HCT116 (cell line): ENCODE results near the gene CFAP61. TPM values are rescaled to one million over a fixed set of nuclear protein-coding genes. Genes with fewer than 3 reads are reported as not detected.

ENCODE experiments used
- ATAC-seq: fragments of 200-7000 bp; cut with Tn5 transposase; 2 replicates; pipeline ENCODE4 v1.9.1; 2020; ENCODE audit warnings: mild to moderate bottlenecking, moderate library complexity
- BruUV-seq: library from RNA; stranded (reverse); fragments of 400-500 nt; replicated peaks from 2 replicates; lab custom pipeline; 2021; lab: Mats Ljungman, UMichigan
- CTCF ChIA-PET: fragments of 300-600 bp; sonication (Branson Sonifier 250); formaldehyde crosslinking; loops from one replicate; lab custom pipeline; 2021; ENCODE audit warnings: antibody characterized with exemption; lab: Charles Lee
- POLR2A ChIA-PET: fragments of 300-600, 350-600 bp; sonication (Branson Sonifier 250); formaldehyde crosslinking; loops from one replicate; lab custom pipeline; 2021; ENCODE audit warnings: antibody characterized with exemption; lab: Charles Lee
- RAD21 ChIA-PET, 2 experiments: fragments of 300-600 bp; sonication (Branson Sonifier 250); formaldehyde crosslinking; loops; one replicate each; lab custom pipeline; 2023; ENCODE audit warnings: low total read pairs in 2 of 2; ENCODE audit not compliant: uncharacterized antibody in 2 of 2, unreplicated experiment in 2 of 2, low non-redundant PET in 1 of 2; lab: Charles Lee
- DNase-seq: peaks from one replicate; pipeline ENCODE4 v3.0.0-alpha.2; 2010; ENCODE audit warnings: low read depth, low spot score
- H2AFZ ChIP-seq: fragments of 200-600 bp; shearing (Covaris generic), sonication (generic); 2 replicates; pipeline ENCODE4 v1.6.1; 2017; ENCODE audit warnings: low read depth, mixed run types, mixed read lengths, antibody characterized with exemption, low read length; ENCODE audit not compliant: poor library complexity, severe bottlenecking
- H3K27ac ChIP-seq: 2 replicates; pipeline ENCODE4 v1.5.1; 2012; ENCODE audit warnings: low read depth, low read length
- H3K27me3 ChIP-seq: fragments of 200-600 bp; sonication (generic); 2 replicates; pipeline ENCODE4 v1.6.1; 2016; ENCODE audit warnings: mixed run types, low read length, mixed read lengths; ENCODE audit not compliant: insufficient read depth
- H3K36me3 ChIP-seq, 2 experiments: fragments of 200-500 bp in 1 of 2; fragments of 200-600 bp in 1 of 2; sonication (Bioruptor generic) in 1 of 2; sonication (generic) in 1 of 2; 2 replicates each; pipeline versions ENCODE4 v1.5.1 to v1.6.1; 2014 to 2016; ENCODE audit warnings: low read length in 2 of 2, inconsistent platforms in 1 of 2, mixed read lengths in 1 of 2, mixed run types in 1 of 2; ENCODE audit not compliant: insufficient read depth in 2 of 2, control insufficient read depth in 1 of 2
- H3K4me1 ChIP-seq, 2 experiments: fragments of 200-600 bp in 1 of 2; sonication (generic) in 1 of 2; 2 replicates each; pipeline versions ENCODE4 v1.5.1 to v1.6.1; 2012 to 2017; ENCODE audit warnings: low read length in 2 of 2, inconsistent platforms in 1 of 2, mild to moderate bottlenecking in 1 of 2, mixed read lengths in 1 of 2, mixed run types in 1 of 2, moderate library complexity in 1 of 2; ENCODE audit not compliant: insufficient read depth in 2 of 2, control insufficient read depth in 1 of 2
- H3K4me2 ChIP-seq: fragments of 200-600 bp; sonication (generic); 2 replicates; pipeline ENCODE4 v1.6.1; 2017; ENCODE audit warnings: mixed run types, low read length, mixed read lengths
- H3K4me3 ChIP-seq, 2 experiments: fragments of 200-600 bp in 1 of 2; sonication (generic) in 1 of 2; replicated peaks in 1 of 2; 2 replicates each; pipeline ENCODE4 v1.5.1; 2011 to 2016; ENCODE audit warnings: low read length in 2 of 2, control low read depth in 1 of 2, low read depth in 1 of 2, mild to moderate bottlenecking in 1 of 2, mixed read lengths in 1 of 2, mixed run types in 1 of 2
- H3K79me2 ChIP-seq: fragments of 200-600 bp; sonication (generic); 2 replicates; pipeline ENCODE4 v1.6.1; 2017; ENCODE audit warnings: mild to moderate bottlenecking, mixed run types, low read length, moderate library complexity, mixed read lengths; ENCODE audit not compliant: insufficient read depth
- H3K9ac ChIP-seq: fragments of 200-600 bp; sonication (generic); 2 replicates; pipeline ENCODE4 v1.6.1; 2016; ENCODE audit warnings: low read length, mixed read lengths
- H3K9me2 ChIP-seq: fragments of 200-600 bp; sonication (generic), shearing (Covaris generic); 2 replicates; pipeline ENCODE4 v1.6.1; 2017; ENCODE audit warnings: mixed run types, mild to moderate bottlenecking, moderate library complexity; ENCODE audit not compliant: insufficient read depth
- H3K9me3 ChIP-seq, 2 experiments: fragments of 200-500 bp in 1 of 2; fragments of 200-600 bp in 1 of 2; sonication (Bioruptor generic) in 1 of 2; sonication (generic) in 1 of 2; 2 replicates each; pipeline ENCODE4 v1.6.1; 2014 to 2017; ENCODE audit warnings: low read length in 2 of 2, mixed read lengths in 2 of 2, inconsistent platforms in 1 of 2, low read depth in 1 of 2, mild to moderate bottlenecking in 1 of 2, mixed run types in 1 of 2, moderate library complexity in 1 of 2; ENCODE audit not compliant: control insufficient read depth in 1 of 2, insufficient read depth in 1 of 2
- H4K20me1 ChIP-seq: fragments of 200-600 bp; sonication (generic), shearing (Covaris generic); 2 replicates; pipeline ENCODE4 v1.6.1; 2017; ENCODE audit warnings: mixed run types, mild to moderate bottlenecking, moderate library complexity; ENCODE audit not compliant: insufficient read depth
- ATF3 ChIP-seq: IDR thresholded peaks from 2 replicates; pipeline ENCODE4 v1.6.1; 2012
- CBX3 ChIP-seq: IDR thresholded peaks from 2 replicates; pipeline ENCODE4 v1.6.1; 2012; ENCODE audit warnings: low read depth
- CEBPB ChIP-seq: IDR thresholded peaks from 2 replicates; pipeline ENCODE4 v1.6.1; 2012; ENCODE audit warnings: low read depth
- ELF1 ChIP-seq: IDR thresholded peaks from 2 replicates; pipeline ENCODE4 v1.6.1; 2012; ENCODE audit warnings: low read depth, borderline replicate concordance
- EZH2 ChIP-seq: fragments of 200-600 bp; sonication (generic); IDR thresholded peaks from 2 replicates; pipeline ENCODE4 v1.6.1; 2017; ENCODE audit warnings: antibody characterized with exemption, mixed run types
- FOSL1 ChIP-seq: IDR thresholded peaks from 2 replicates; pipeline ENCODE4 v1.6.1; 2012; ENCODE audit warnings: low read depth
- JUND ChIP-seq: IDR thresholded peaks from 2 replicates; pipeline ENCODE4 v1.6.1; 2012
- MAX ChIP-seq: IDR thresholded peaks from 2 replicates; pipeline ENCODE4 v1.6.1; 2012
- POLR2A ChIP-seq: IDR thresholded peaks from 2 replicates; pipeline ENCODE4 v1.7.0; 2011; ENCODE audit warnings: borderline replicate concordance; ENCODE audit not compliant: insufficient read depth, insufficient read length; ENCODE audit errors: extremely low read depth
- POLR2AphosphoS5 ChIP-seq: IDR thresholded peaks from 2 replicates; pipeline ENCODE4 v1.6.1; 2011; ENCODE audit warnings: mild to moderate bottlenecking, low read depth, low read length, moderate library complexity
- REST ChIP-seq: IDR thresholded peaks from 2 replicates; pipeline ENCODE4 v1.6.1; 2012; ENCODE audit warnings: low read depth
- SIN3A ChIP-seq: IDR thresholded peaks from 2 replicates; pipeline ENCODE4 v1.6.1; 2012; ENCODE audit warnings: low read depth
- SRF ChIP-seq: IDR thresholded peaks from 2 replicates; pipeline ENCODE4 v1.6.1; 2012; ENCODE audit warnings: low read depth
- TCF7L2 ChIP-seq: IDR thresholded peaks from 2 replicates; pipeline ENCODE4 v1.7.0; 2011; ENCODE audit warnings: borderline replicate concordance, inconsistent platforms; ENCODE audit not compliant: insufficient read depth, insufficient read length; ENCODE audit errors: extremely low read depth
- ZBTB33 ChIP-seq: IDR thresholded peaks from 2 replicates; pipeline ENCODE4 v1.6.1; 2011; ENCODE audit warnings: mild to moderate bottlenecking, low read length, moderate library complexity; ENCODE audit not compliant: insufficient replicate concordance; ENCODE audit errors: extremely low read depth
- ZNF274 ChIP-seq: fragments of 200-500 bp; sonication (Bioruptor generic); IDR thresholded peaks from 2 replicates; pipeline ENCODE4 v1.6.1; 2014; ENCODE audit warnings: mild to moderate bottlenecking, low read depth, low read length, inconsistent platforms
- intact Hi-C: fragments of 100-400 bp; cut with micrococcal nuclease; formaldehyde crosslinking; loops from 2 replicates; pipeline ENCODE4 v1.10.0; 2022
- total RNA-seq: library from RNA; stranded (reverse); gene quantifications from one replicate; pipeline ENCODE4 v1.2.1, GENCODE V29; 2021; ENCODE audit not compliant: unreplicated experiment

CFAP61 gene
- total RNA-seq, 1 experiment from 2014 or later, result 1.7 TPM

- no peaks in the 10 kb centered on the region for H3K27me3 ChIP-seq
- no peak overlapping the region for H2AFZ ChIP-seq
- TF ChIP-seq SRF (no peak), ZNF274 (no peak), FOSL1 (no peak), CBX3 (no peak)
- no peak overlapping the region for H3K27ac ChIP-seq
- H3K4me2 ChIP-seq, result no peak overlapping the region
- intact Hi-C loops, result no loop called here
- H3K9me2 ChIP-seq, result no peaks in the 10 kb centered on the region
- H3K9ac ChIP-seq, result no peak overlapping the region
- ATAC-seq (no peak), DNase-seq (no peak)
- no peaks in the 10 kb centered on the region for H3K36me3 ChIP-seq
- H3K9me3 ChIP-seq, result no peaks in the 10 kb centered on the region
- no peaks in the 10 kb centered on the region for H3K79me2 ChIP-seq
- POLR2A ChIA-PET, result no interaction called here
- CTCF ChIA-PET, result no interaction called here
- BruUV-seq, result no TSS peak
- no peaks in the 10 kb centered on the region for H3K4me1 ChIP-seq
- no peak overlapping the region for H3K4me3 ChIP-seq
- RAD21 ChIA-PET, result no interaction called here
- H4K20me1 ChIP-seq, result no peaks in the 10 kb centered on the region
These were observed 91.3 kb downstream of the CFAP61 start for GRCh38 chr20:20143646-20144045.

GRCh38 chr20:20148779-20149178 is 96.4 kb downstream of the CFAP61 start:
- H3K9me2 ChIP-seq, result no peaks in the 10 kb centered on the region
- H3K36me3 ChIP-seq, result no peaks in the 10 kb centered on the region
- DNase-seq, result no peak
- no peak overlapping the region for H3K9ac ChIP-seq
- ChIA-PET CTCF (no interaction called here), RAD21 (no interaction called here), POLR2A (no interaction called here)
- no peak overlapping the region for H2AFZ ChIP-seq
- no peak overlapping the region for H3K4me2 ChIP-seq
- H3K9me3 ChIP-seq, result no peaks in the 10 kb centered on the region
- no peak for ATAC-seq
- intact Hi-C loops, result no loop called here
- H3K4me1 ChIP-seq, result no peaks in the 10 kb centered on the region
- no peaks in the 10 kb centered on the region for H3K79me2 ChIP-seq
- H3K27me3 ChIP-seq, result no peaks in the 10 kb centered on the region
- no TSS peak for BruUV-seq
- H3K4me3 ChIP-seq, result no peak overlapping the region
- no peak overlapping the region for H3K27ac ChIP-seq
- no peaks in the 10 kb centered on the region for H4K20me1 ChIP-seq
- TF ChIP-seq CEBPB (no peak), MAX (no peak), ZBTB33 (no peak), REST (no peak), ELF1 (no peak), SRF (no peak), CBX3 (no peak), SIN3A (no peak), JUND (no peak), POLR2A (no peak), TCF7L2 (no peak), ATF3 (no peak), POLR2AphosphoS5 (no peak), EZH2 (no peak)
